GM12801 (cell line): ENCODE results near the gene OR2Z1.

ENCODE experiments used
- CTCF ChIP-seq: IDR thresholded peaks from one replicate; pipeline ENCODE4 v1.5.1; 2011; ENCODE audit warnings: control low read depth; ENCODE audit not compliant: insufficient read length; ENCODE audit errors: extremely low read depth

Gene OR2Z1

DNA sequence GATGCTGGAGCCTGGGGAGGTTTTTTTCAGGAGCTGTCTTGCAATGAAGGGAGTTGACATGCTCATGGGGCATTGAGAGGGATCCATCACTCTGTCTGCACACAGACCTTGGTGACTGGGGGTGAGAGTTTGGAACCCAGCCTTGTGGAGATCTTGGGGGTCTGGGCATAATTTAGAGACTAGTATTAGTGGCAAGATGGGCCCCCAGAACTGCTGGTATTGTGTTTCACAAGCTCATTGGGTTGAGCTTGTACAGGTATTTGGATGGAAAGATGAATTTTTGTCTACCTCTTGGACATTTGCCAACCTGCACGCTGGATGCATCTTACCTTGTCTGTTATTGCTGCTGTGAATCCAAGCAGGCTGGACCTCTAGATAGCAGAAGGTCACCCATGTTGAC, at the start of gene OR2Z1:
Gene OR2Z1, plus strand, starts transcription at position 301 of the 400 bp plus-strand sequence. CDS start 9,395 bp downstream, outside the sequence.
- no peak for TF ChIP-seq CTCF

- no peak for TF ChIP-seq CTCF
These were observed 48.0 kb upstream of the OR2Z1 start for GRCh38 chr19:8673276-8673891.

GRCh38 chr19:8675066-8675465, 46.4 kb upstream of the OR2Z1 start:
- TF ChIP-seq CTCF, result no peak

- TF ChIP-seq CTCF, result no peak
These were observed 43.1 kb upstream of the OR2Z1 start for GRCh38 chr19:8678244-8678807.

DNA sequence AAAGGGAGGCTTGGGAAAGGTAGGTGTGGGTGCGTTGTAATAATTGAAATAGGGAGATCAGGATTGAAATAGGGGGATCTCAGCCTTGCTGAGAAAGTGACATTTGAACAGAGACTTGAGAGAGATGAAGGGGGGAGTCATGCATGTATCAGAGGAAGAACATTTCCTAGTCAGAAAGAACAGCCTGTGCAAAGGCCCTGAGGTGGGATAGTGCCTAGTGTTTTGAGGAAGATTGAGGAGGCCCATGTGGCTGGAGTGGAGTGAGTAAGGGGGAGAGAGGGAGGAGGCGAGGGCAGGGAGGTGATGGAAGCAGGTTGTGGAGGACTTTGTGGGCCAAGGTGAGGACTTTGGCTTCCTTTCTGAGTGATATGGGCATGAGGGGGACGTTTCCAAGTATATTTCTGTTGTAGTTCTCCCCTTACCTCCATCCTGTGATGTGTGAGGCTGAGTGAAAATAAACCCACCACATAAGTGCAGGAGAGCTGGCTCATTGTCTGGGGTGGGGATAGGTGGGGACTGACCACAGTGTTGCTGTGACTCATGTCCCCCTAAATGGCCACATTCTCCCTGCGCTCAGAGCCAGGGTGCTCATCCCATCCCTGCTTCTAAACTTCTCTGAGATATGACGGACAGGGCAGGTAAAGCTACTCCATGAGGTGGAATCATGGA, 40.6 kb upstream of the OR2Z1 start:
- TF ChIP-seq CTCF, result no peak

GRCh38 chr19:8681345-8682029, 39.9 kb upstream of the OR2Z1 start:
- no peak for TF ChIP-seq CTCF

DNA sequence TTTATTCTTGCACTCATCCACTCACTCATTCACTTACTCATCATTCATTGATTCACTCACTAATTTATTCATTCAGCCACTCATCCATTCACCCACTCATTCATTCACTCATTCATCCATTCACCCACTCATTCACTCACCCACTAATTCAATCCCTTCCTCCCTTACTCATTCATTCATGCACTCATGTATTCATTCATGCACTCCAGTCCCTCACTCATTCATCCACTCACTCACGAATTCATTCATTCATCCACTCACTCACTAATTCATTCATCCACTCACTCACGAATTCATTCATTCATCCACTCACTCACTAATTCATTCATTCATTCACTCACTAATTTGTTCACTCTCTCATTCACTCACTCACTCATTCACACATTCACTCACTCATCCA, 39.0 kb upstream of the OR2Z1 start:
- TF ChIP-seq CTCF, result no peak
